Measurements from ENCODE around the gene NLN. TPM values are rescaled to one million over a fixed set of nuclear protein-coding genes. Genes with fewer than 3 reads are reported as not detected.

The NLN gene
- total RNA-seq, 3 donors from 2014 or later = 13.3 to 23.6 (median 22.2) TPM

DNA sequence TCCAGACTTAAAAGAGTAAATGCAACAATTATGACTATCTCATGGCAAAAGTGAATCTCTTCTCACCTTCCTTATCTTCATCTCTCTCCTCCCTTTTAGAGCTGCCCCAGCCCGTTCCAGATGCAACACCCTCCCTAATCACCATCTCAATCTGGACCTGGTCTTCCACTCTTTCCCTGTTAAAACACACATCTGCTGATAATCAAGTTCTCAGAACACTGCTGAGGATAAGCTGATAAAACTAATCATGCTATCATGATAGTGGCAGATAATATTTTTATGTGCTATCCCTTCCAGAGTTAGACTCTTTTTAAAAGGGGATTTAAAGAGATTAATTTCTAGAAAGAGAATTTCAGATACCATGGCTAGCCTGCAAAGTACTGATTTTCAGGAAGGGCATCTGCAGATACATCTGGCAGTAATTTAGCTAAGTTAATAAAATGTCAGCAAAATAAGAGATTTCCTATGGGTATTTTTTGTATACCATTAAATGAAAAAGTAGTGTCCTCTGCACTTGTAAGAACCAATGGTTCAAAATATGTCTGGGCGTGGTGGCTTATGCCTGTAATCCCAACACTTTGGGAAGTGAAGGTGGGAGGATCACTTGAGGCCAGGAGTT lies 17.3 kb upstream of the NLN start:
- ATAC-seq = no peak
- no peak for TF ChIP-seq CTCF (IDR thresholded peaks at IDR 0.05)
- DNase-seq = no peak
- no peaks in the 10 kb centered on the region for H3K36me3 ChIP-seq (ENCODE audit: low read depth)
- intact Hi-C loops (cut with DNase I, micrococcal nuclease) = no loop called here
- no peaks in the 10 kb centered on the region for H3K9me3 ChIP-seq
- no peak overlapping the region for H3K4me3 ChIP-seq
- H3K4me1 ChIP-seq (ENCODE audit: low read depth) = no peaks in the 10 kb centered on the region

DNA sequence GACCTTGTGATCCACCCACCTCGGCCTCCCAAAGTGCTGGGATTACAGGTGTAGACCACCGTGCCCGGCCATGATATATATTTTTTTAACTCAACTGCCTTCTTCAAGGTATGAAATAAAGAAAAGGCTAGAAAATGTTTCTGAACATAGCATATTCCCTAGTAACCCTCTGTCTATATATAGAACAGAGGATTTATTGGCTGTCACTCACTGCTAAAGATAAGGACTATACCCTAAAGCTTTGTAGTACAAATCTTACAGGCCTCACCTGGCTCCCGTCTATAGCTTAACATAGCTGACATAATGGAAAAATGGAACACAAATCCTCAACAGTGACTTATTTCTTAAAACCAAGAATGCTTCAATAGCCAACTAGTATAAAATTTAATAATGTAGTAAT lies 14.3 kb upstream of the NLN start:
- TF ChIP-seq CTCF (IDR thresholded peaks at IDR 0.05) = no peak
- no peaks in the 10 kb centered on the region for H3K36me3 ChIP-seq (ENCODE audit: low read depth)
- no peak overlapping the region for H3K4me3 ChIP-seq
- intact Hi-C loops (cut with DNase I, micrococcal nuclease) = no loop called here
- DNase-seq (no peak), ATAC-seq (no peak)
- no peaks in the 10 kb centered on the region for H3K9me3 ChIP-seq
- no peaks in the 10 kb centered on the region for H3K4me1 ChIP-seq (ENCODE audit: low read depth)

DNA sequence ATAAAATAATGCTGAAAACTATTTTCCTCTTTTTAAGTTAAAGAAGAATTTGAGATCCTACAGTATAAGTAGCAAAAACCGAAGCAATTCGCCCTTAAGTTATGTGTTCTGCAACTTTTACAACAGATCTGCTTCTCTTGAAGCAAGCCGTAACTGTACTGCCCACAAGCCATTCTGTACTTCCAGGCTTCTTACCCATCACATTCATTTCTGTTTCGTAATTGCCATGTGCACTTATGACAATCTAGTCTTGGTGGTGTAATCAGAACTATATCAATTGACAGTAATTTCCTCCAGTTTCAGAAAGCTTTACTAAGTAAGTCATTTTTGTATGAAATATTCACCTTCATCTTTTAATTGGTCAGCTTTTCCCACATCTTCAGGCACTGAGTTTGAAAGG lies 13.9 kb upstream of the NLN start:
- Histone ChIP-seq H3K4me1 (ENCODE audit: low read depth) (no peaks in the 10 kb centered on the region), H3K9me3 (no peaks in the 10 kb centered on the region), H3K4me3 (no peak overlapping the region), H3K36me3 (ENCODE audit: low read depth) (no peaks in the 10 kb centered on the region)
- TF ChIP-seq CTCF (IDR thresholded peaks at IDR 0.05) = no peak
- no peak for ATAC-seq
- no peak for DNase-seq
- intact Hi-C loops (cut with DNase I, micrococcal nuclease) = no loop called here

GRCh38 chr5:65718576-65719310 lies 3.3 kb upstream of the NLN start:
- Histone ChIP-seq H3K4me3 (no peak overlapping the region), H3K36me3 (ENCODE audit: low read depth) (no peaks in the 10 kb centered on the region), H3K9me3 (no peaks in the 10 kb centered on the region), H3K4me1 (ENCODE audit: low read depth) (no peaks in the 10 kb centered on the region)
- ATAC-seq (no peak), DNase-seq (no peak)
- no peak for TF ChIP-seq CTCF (IDR thresholded peaks at IDR 0.05)
- intact Hi-C loops (cut with DNase I, micrococcal nuclease) = no loop called here

- no peaks in the 10 kb centered on the region for H3K4me1 ChIP-seq (ENCODE audit: low read depth)
- intact Hi-C loops (cut with DNase I, micrococcal nuclease) = no loop called here
- TF ChIP-seq CTCF (IDR thresholded peaks at IDR 0.05) = no peak
- DNase-seq (peak; percentile 60 to 70 (median 64)), ATAC-seq (peak; percentile 23)
- H3K4me3 ChIP-seq = peak overlapping the region; percentile 68
- no peaks in the 10 kb centered on the region for H3K36me3 ChIP-seq (ENCODE audit: low read depth)
- H3K9me3 ChIP-seq = no peaks in the 10 kb centered on the region
Observed at GRCh38 chr5:65721050-65721719, 820 bp upstream of the NLN start.

All from mucosa of descending colon (tissue), 3 donors.